ENCODE results near the gene MBNL1. TPM values are rescaled to one million over a fixed set of nuclear protein-coding genes. Genes with fewer than 3 reads are reported as not detected.

Gene MBNL1
- total RNA-seq, 1 donor from 2014 or later, result 311 TPM

GRCh38 chr3:152339881-152340505, 71.3 kb downstream of the MBNL1 start:
- no peaks in the 10 kb centered on the region for H3K27me3 ChIP-seq
- H3K27ac ChIP-seq, result no peak overlapping the region
- peaks cover 51% of the 10 kb centered on the region for H3K4me1 ChIP-seq
- no peak for DNase-seq (ENCODE audit: extremely low spot score in 2 of 2)
- TF ChIP-seq POLR2A (IDR thresholded peaks at IDR 0.05), result no peak
- H3K36me3 ChIP-seq, result peaks cover 0 to 9% of the 10 kb centered on the region in 2 donors
- no peak overlapping the region for H3K4me3 ChIP-seq
- no peaks in the 10 kb centered on the region for H3K9me3 ChIP-seq
- intact Hi-C loops (cut with DNase I), result no loop called here

DNA sequence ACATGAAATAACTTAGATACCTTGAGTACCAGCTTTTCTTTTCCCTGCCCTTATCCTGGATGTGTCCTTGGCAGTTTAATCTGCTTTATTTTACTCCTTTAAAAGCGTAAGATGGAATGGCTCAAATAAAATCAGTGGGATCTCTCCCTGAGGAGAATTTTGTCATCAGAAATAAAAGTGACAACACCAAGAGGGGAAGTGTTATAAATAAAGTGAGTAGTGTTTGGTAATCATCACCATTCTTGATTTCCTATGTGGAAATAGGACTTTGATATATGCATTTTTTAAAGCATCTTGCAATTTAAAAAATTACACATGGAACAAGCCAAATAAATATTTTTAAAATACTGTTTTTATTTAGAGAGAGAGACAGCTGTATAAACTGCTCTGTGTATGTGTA, 76.5 kb downstream of the MBNL1 start:
- intact Hi-C loops (cut with DNase I), result no loop called here
- Histone ChIP-seq H3K4me3 (no peak overlapping the region), H3K27ac (no peak overlapping the region), H3K36me3 (peaks cover 0 to 6% of the 10 kb centered on the region in 2 donors), H3K9me3 (no peaks in the 10 kb centered on the region), H3K4me1 (peaks cover 52% of the 10 kb centered on the region), H3K27me3 (no peaks in the 10 kb centered on the region)
- DNase-seq (ENCODE audit: extremely low spot score in 2 of 2), result no peak
- TF ChIP-seq POLR2A (IDR thresholded peaks at IDR 0.05) (no peak), POLR2AphosphoS5 (IDR thresholded peaks at IDR 0.05; ENCODE audit: insufficient read depth in 1 of 2, low read depth in 1 of 2) (no peak)
- TF ChIP-seq, protein P1, sequence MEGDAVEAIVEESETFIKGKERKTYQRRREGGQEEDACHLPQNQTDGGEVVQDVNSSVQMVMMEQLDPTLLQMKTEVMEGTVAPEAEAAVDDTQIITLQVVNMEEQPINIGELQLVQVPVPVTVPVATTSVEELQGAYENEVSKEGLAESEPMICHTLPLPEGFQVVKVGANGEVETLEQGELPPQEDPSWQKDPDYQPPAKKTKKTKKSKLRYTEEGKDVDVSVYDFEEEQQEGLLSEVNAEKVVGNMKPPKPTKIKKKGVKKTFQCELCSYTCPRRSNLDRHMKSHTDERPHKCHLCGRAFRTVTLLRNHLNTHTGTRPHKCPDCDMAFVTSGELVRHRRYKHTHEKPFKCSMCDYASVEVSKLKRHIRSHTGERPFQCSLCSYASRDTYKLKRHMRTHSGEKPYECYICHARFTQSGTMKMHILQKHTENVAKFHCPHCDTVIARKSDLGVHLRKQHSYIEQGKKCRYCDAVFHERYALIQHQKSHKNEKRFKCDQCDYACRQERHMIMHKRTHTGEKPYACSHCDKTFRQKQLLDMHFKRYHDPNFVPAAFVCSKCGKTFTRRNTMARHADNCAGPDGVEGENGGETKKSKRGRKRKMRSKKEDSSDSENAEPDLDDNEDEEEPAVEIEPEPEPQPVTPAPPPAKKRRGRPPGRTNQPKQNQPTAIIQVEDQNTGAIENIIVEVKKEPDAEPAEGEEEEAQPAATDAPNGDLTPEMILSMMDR (IDR thresholded peaks at IDR 0.05), result no peak

DNA sequence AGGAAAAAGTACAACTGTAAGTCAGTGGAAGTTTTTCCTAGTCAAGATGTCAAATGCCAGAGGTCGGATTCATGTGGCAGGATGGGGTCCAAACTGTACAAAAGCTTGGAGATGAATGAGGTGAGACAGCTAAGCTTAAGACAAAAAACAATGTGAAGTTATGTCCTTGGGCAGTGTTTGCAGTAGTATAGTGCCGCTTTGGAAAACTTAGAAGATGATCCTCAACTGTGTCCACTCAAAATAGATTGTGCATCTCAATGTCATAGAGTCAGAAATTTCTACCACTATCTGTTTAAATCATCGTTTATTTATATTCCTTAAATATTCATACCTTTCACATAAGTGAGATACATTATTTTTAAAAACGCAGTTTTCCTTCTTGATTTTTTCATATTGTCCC, 77.3 kb downstream of the MBNL1 start:
- Histone ChIP-seq H3K36me3 (peaks cover 0 to 6% of the 10 kb centered on the region in 2 donors), H3K4me3 (no peak overlapping the region), H3K27me3 (no peaks in the 10 kb centered on the region), H3K27ac (no peak overlapping the region), H3K4me1 (peaks cover 53% of the 10 kb centered on the region), H3K9me3 (no peaks in the 10 kb centered on the region)
- TF ChIP-seq POLR2AphosphoS5 (IDR thresholded peaks at IDR 0.05; ENCODE audit: insufficient read depth in 1 of 2, low read depth in 1 of 2) (no peak), POLR2A (IDR thresholded peaks at IDR 0.05) (no peak)
- intact Hi-C loops (cut with DNase I), result no loop called here
- DNase-seq (ENCODE audit: extremely low spot score in 2 of 2), result no peak

- DNase-seq (ENCODE audit: extremely low spot score in 2 of 2), result no peak
- intact Hi-C loops (cut with DNase I), result no loop called here
- Histone ChIP-seq H3K27me3 (no peaks in the 10 kb centered on the region), H3K4me1 (peaks cover 53% of the 10 kb centered on the region), H3K9me3 (no peaks in the 10 kb centered on the region), H3K4me3 (no peak overlapping the region), H3K27ac (no peak overlapping the region), H3K36me3 (peaks cover 0 to 4% of the 10 kb centered on the region in 2 donors)
- no peak for TF ChIP-seq POLR2AphosphoS5 (IDR thresholded peaks at IDR 0.05; ENCODE audit: insufficient read depth in 1 of 2, low read depth in 1 of 2)
- no peak for TF ChIP-seq POLR2A (IDR thresholded peaks at IDR 0.05)
Observed at GRCh38 chr3:152346740-152347139, 78.0 kb downstream of the MBNL1 start.

DNA sequence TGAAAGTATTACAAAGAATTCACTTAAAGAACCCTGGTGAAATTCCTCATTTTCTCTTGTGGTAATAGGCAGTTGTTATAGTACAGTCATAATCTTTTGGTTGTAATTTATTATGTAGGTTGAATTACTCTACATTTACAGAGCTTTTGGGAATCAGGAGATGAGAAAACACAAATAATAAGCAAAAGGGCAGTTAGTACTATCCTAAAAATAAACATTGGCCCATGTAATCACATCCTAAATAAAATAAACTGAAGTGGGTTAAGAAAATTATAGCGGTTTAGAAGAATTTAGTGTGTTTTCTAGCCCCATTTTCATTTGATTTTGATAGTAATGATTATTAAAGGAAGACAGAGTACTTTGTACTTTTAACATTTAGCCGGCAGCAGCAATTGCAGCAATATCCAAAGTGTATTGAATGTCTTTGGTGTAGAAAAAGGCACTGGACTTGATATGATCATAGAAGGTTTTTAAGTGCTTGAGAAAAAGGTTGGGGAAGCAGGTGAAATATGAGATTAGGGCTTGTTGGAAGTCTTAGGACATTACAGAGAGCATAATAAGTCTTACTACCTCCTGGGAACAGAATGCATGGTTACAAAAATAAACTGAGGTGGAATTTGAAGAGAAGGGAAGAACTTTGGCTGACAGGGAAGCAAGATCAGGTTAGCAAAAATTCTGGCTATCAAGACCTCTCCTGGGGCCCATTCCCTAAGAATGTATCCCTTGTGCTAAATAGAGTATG, 79.9 kb downstream of the MBNL1 start:
- H3K4me3 ChIP-seq, result no peak overlapping the region
- H3K27me3 ChIP-seq, result no peaks in the 10 kb centered on the region
- peaks cover 54% of the 10 kb centered on the region for H3K4me1 ChIP-seq
- no peak for TF ChIP-seq POLR2AphosphoS5 (IDR thresholded peaks at IDR 0.05; ENCODE audit: insufficient read depth in 1 of 2, low read depth in 1 of 2)
- TF ChIP-seq, protein P1 (IDR thresholded peaks at IDR 0.05), result no peak
- no peak for TF ChIP-seq POLR2A (IDR thresholded peaks at IDR 0.05)
- intact Hi-C loops (cut with DNase I), result no loop called here
- H3K36me3 ChIP-seq, result no peaks in the 10 kb centered on the region
- no peak for DNase-seq (ENCODE audit: extremely low spot score in 2 of 2)
- H3K9me3 ChIP-seq, result no peaks in the 10 kb centered on the region
- H3K27ac ChIP-seq, result no peak overlapping the region

- no peak overlapping the region for H3K4me3 ChIP-seq
- H3K9me3 ChIP-seq, result no peaks in the 10 kb centered on the region
- no peak overlapping the region for H3K27ac ChIP-seq
- intact Hi-C loops (cut with DNase I), result no loop called here
- no peaks in the 10 kb centered on the region for H3K27me3 ChIP-seq
- TF ChIP-seq POLR2A (IDR thresholded peaks at IDR 0.05) (no peak), POLR2AphosphoS5 (IDR thresholded peaks at IDR 0.05; ENCODE audit: insufficient read depth in 1 of 2, low read depth in 1 of 2) (no peak)
- TF ChIP-seq, protein P1 (IDR thresholded peaks at IDR 0.05), result no peak
- peaks cover 58% of the 10 kb centered on the region for H3K4me1 ChIP-seq
- no peaks in the 10 kb centered on the region for H3K36me3 ChIP-seq
- DNase-seq (ENCODE audit: extremely low spot score in 2 of 2), result no peak
Observed at GRCh38 chr3:152349392-152349791, 80.7 kb downstream of the MBNL1 start.

All from vagina (tissue), 2 donors.